ENCODE measurements around the gene PRDM11.

The PRDM11 gene

GRCh38 chr11:45237711-45238315 is 91.4 kb downstream of the PRDM11 start:
- DNase-seq (ENCODE audit: low spot score), result no peak
- in situ Hi-C loops (cut with MboI; ENCODE audit: low sequenced_read_pairs, unreplicated experiment), result no loop called here
- no peak for TF ChIP-seq CTCF (IDR thresholded peaks at IDR 0.05; ENCODE audit: borderline replicate concordance, control extremely low read depth, extremely low read depth, insufficient read depth, missing control alignments)

GRCh38 chr11:45238724-45239123 is 92.3 kb downstream of the PRDM11 start:
- in situ Hi-C loops (cut with MboI; ENCODE audit: low sequenced_read_pairs, unreplicated experiment), result no loop called here

GRCh38 chr11:45239733-45240132 is 93.3 kb downstream of the PRDM11 start:
- DNase-seq (ENCODE audit: low spot score), result no peak
- no peak for TF ChIP-seq CTCF (IDR thresholded peaks at IDR 0.05; ENCODE audit: borderline replicate concordance, control extremely low read depth, extremely low read depth, insufficient read depth, missing control alignments)
- in situ Hi-C loops (cut with MboI; ENCODE audit: low sequenced_read_pairs, unreplicated experiment), result no loop called here

More at GRCh38 chr11:45238724-45239123, 92.3 kb downstream of the PRDM11 start:
- no peak for TF ChIP-seq CTCF (IDR thresholded peaks at IDR 0.05; ENCODE audit: borderline replicate concordance, control extremely low read depth, extremely low read depth, insufficient read depth, missing control alignments)
- no peak for DNase-seq (ENCODE audit: low spot score)

GRCh38 chr11:45243967-45244366 is 97.5 kb downstream of the PRDM11 start:
- DNase-seq (ENCODE audit: low spot score), result no peak
- TF ChIP-seq CTCF (IDR thresholded peaks at IDR 0.05; ENCODE audit: borderline replicate concordance, control extremely low read depth, extremely low read depth, insufficient read depth, missing control alignments), result no peak
- in situ Hi-C loops (cut with MboI; ENCODE audit: low sequenced_read_pairs, unreplicated experiment), result no loop called here

GRCh38 chr11:45245218-45246045 is 99.0 kb downstream of the PRDM11 start:
- in situ Hi-C loops (cut with MboI; ENCODE audit: low sequenced_read_pairs, unreplicated experiment), result no loop called here
- DNase-seq (ENCODE audit: low spot score), result no peak
- no peak for TF ChIP-seq CTCF (IDR thresholded peaks at IDR 0.05; ENCODE audit: borderline replicate concordance, control extremely low read depth, extremely low read depth, insufficient read depth, missing control alignments)

GRCh38 chr11:45246241-45246640 is 99.8 kb downstream of the PRDM11 start:
- in situ Hi-C loops (cut with MboI; ENCODE audit: low sequenced_read_pairs, unreplicated experiment), result no loop called here
- TF ChIP-seq CTCF (IDR thresholded peaks at IDR 0.05; ENCODE audit: borderline replicate concordance, control extremely low read depth, extremely low read depth, insufficient read depth, missing control alignments), result no peak
- DNase-seq (ENCODE audit: low spot score), result no peak
